Esophagus (tissue), 2 donors: ENCODE measurements around the gene COL21A1. TPM values are rescaled to one million over a fixed set of nuclear protein-coding genes. Genes with fewer than 3 reads are reported as not detected.

Experiments
- H3K27ac ChIP-seq, 2 donors: one replicate each; pipeline ENCODE4 v1.5.1; 2013; ENCODE audit warnings: low read depth in 2 of 2, mild to moderate bottlenecking in 2 of 2, inconsistent platforms in 1 of 2, low read length in 1 of 2, moderate library complexity in 1 of 2
- H3K27me3 ChIP-seq, 2 donors: one replicate each; pipeline ENCODE4 v1.6.1; 2013; ENCODE audit warnings: low read length in 2 of 2, control low read depth in 1 of 2, mild to moderate bottlenecking in 1 of 2; ENCODE audit not compliant: insufficient read depth in 2 of 2, control insufficient read depth in 1 of 2
- H3K36me3 ChIP-seq, 2 donors: one replicate each; pipeline ENCODE4 v1.6.1; 2013; ENCODE audit warnings: low read length in 1 of 2; ENCODE audit not compliant: control insufficient read depth in 2 of 2, insufficient read depth in 2 of 2
- H3K4me1 ChIP-seq, 2 donors: one replicate each; pipeline ENCODE4 v1.6.1; 2013; ENCODE audit warnings: low read length in 1 of 2; ENCODE audit not compliant: control insufficient read depth in 2 of 2, insufficient read depth in 2 of 2
- H3K4me3 ChIP-seq, 2 donors: one replicate each; pipeline ENCODE4 v1.5.1; 2013; ENCODE audit warnings: low read length in 2 of 2, mild to moderate bottlenecking in 2 of 2, low read depth in 1 of 2, moderate library complexity in 1 of 2
- H3K9me3 ChIP-seq, 2 donors: one replicate each; pipeline ENCODE4 v1.6.1; 2013; ENCODE audit warnings: mild to moderate bottlenecking in 2 of 2, low read depth in 1 of 2, low read length in 1 of 2, moderate library complexity in 1 of 2; ENCODE audit not compliant: control insufficient read depth in 2 of 2, insufficient read depth in 1 of 2
- WGBS, 2 donors: extraction: QIAGEN DNeasy Blood & Tissue Kit; methylation state at CpG; one replicate each; pipeline ENCODE4 v1.1.7; 2013; 5-methylcytosine and 5-hydroxymethylcytosine counted together
- polyA plus RNA-seq, 2 donors: library from polyadenylated mRNA; stranded (reverse); fragments of 200-250 nt; gene quantifications; one replicate each; pipeline ENCODE4 v1.2.3, GENCODE V29; 2013
- donor health status: healthy with polysubstance abuse.
- donor health status: Bipolar disorder and iron deficiency.

The COL21A1 gene
- polyA plus RNA-seq, 2 donors, result 1.5 to 1.6 TPM

GRCh38 chr6:56076033-56076432 is 171.3 kb downstream of the COL21A1 start:
- H3K27me3 ChIP-seq, result no peaks in the 10 kb centered on the region
- H3K9me3 ChIP-seq, result no peaks in the 10 kb centered on the region
- no peak overlapping the region for H3K4me3 ChIP-seq
- H3K27ac ChIP-seq, result no peak overlapping the region
- H3K36me3 ChIP-seq, result no peaks in the 10 kb centered on the region
- no peaks in the 10 kb centered on the region for H3K4me1 ChIP-seq

DNA sequence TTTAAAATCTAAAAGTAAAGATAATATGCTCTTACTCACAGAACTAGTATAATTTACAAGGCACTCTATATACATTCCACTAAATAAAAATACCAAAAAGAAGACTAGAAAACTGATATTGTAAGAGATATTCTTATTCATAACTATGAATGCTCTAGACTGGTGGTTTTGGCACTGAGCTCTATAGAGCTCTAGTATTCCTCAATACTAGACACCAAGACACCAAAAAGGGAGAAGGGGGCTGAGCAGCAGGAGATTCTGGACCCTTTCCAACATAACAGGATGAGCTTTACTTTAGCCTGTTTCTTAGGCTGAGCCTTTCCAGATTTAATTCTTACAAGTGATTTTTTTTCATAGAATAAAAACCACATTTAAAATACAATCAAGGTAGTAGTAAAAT is 173.6 kb downstream of the COL21A1 start:
- Histone ChIP-seq H3K4me3 (no peak overlapping the region), H3K4me1 (no peaks in the 10 kb centered on the region), H3K9me3 (no peaks in the 10 kb centered on the region), H3K36me3 (no peaks in the 10 kb centered on the region), H3K27ac (no peak overlapping the region), H3K27me3 (no peaks in the 10 kb centered on the region)

GRCh38 chr6:56073315-56073714 is 174.1 kb downstream of the COL21A1 start:
- Histone ChIP-seq H3K9me3 (no peaks in the 10 kb centered on the region), H3K36me3 (no peaks in the 10 kb centered on the region), H3K27me3 (no peaks in the 10 kb centered on the region), H3K27ac (no peak overlapping the region), H3K4me1 (no peaks in the 10 kb centered on the region), H3K4me3 (no peak overlapping the region)
- 85 to 89% methylated on average over 1 of the region's 1 CpG for WGBS, 2 donors

DNA sequence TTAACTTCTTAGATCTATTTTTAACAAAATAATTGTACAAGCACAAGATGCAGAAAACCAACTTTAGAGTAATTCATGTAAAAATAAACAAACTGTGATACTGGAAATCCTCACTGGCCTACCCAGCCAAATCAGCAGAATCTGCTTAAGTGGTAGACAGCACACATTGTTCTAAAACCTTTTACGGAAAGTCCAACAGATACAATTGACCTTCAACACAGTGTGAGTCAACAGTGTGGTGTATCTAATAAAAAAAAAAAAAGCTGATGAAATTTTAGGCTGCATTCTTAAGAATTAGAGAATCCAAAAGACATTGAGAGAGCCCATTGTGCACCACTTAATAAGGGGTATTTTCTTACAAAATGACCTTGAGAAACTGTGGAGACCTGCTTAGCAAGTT is 174.5 kb downstream of the COL21A1 start:
- no peak overlapping the region for H3K4me3 ChIP-seq
- no peak overlapping the region for H3K27ac ChIP-seq
- no peaks in the 10 kb centered on the region for H3K9me3 ChIP-seq
- H3K36me3 ChIP-seq, result no peaks in the 10 kb centered on the region
- no peaks in the 10 kb centered on the region for H3K4me1 ChIP-seq
- no peaks in the 10 kb centered on the region for H3K27me3 ChIP-seq
- 59 to 73% methylated on average over 1 of the region's 1 CpG for WGBS, 2 donors

DNA sequence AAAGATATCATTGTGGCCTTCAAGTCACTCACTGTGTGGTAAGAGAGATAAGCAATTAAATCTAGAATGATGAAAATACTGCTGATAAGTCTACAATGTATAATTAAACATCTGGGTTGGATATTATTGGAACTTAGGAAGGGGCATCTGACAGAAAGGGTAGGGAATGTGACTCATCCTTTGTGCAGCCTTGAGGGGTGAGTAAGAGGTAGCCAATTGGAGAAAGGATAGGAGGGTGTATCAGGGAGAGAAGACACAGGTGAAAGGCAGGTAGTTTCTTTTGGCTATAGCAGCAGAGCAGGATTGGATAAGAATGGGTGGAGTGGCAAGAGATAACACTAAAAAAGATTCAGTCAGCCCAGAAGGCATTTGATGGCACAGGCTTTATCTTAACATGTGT is 182.0 kb downstream of the COL21A1 start:
- Histone ChIP-seq H3K4me3 (no peak overlapping the region), H3K4me1 (no peaks in the 10 kb centered on the region)

DNA sequence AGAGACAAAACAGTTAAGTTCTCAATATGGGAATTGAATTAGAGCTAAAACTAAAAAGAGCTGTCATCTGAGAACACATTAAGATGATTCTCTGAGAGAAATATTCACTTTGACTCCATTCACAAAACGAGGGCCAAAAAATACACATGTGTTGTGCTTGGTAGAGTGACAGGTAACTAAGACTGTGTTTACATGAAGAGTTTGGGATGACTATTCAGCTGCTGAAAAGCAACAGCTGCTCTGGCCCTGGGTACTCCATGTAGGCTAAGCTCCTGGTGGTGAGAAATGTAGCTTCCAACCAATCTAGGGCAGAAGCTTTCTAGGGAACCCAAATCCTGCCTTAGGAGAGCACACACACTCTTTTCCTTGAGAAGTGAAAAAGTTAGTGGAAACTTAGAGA is 184.5 kb downstream of the COL21A1 start:
- Histone ChIP-seq H3K36me3 (no peaks in the 10 kb centered on the region), H3K27ac (no peak overlapping the region), H3K4me1 (no peaks in the 10 kb centered on the region), H3K9me3 (no peaks in the 10 kb centered on the region), H3K27me3 (no peaks in the 10 kb centered on the region), H3K4me3 (no peak overlapping the region)
- 54 to 56% methylated on average over 1 of the region's 1 CpG for WGBS, 2 donors

More for the DNA sequence above, 182.0 kb downstream of the COL21A1 start:
- no peaks in the 10 kb centered on the region for H3K9me3 ChIP-seq
- no peak overlapping the region for H3K27ac ChIP-seq
- no peaks in the 10 kb centered on the region for H3K27me3 ChIP-seq
- no peaks in the 10 kb centered on the region for H3K36me3 ChIP-seq

GRCh38 chr6:56058636-56059035 is 188.7 kb downstream of the COL21A1 start:
- H3K36me3 ChIP-seq, result no peaks in the 10 kb centered on the region
- no peaks in the 10 kb centered on the region for H3K9me3 ChIP-seq
- no peak overlapping the region for H3K4me3 ChIP-seq
- WGBS, 2 donors, result 79 to 81% methylated on average over 2 of the region's 2 CpGs
- no peak overlapping the region for H3K27ac ChIP-seq
- no peaks in the 10 kb centered on the region for H3K4me1 ChIP-seq
- H3K27me3 ChIP-seq, result no peaks in the 10 kb centered on the region

GRCh38 chr6:56055081-56055704 is 192.2 kb downstream of the COL21A1 start:
- WGBS, 2 donors, result 85% methylated on average over 7 of the region's 7 CpGs

GRCh38 chr6:56051202-56051598 is 196.2 kb downstream of the COL21A1 start:
- Histone ChIP-seq H3K4me1 (no peaks in the 10 kb centered on the region), H3K36me3 (no peaks in the 10 kb centered on the region), H3K27me3 (no peaks in the 10 kb centered on the region), H3K27ac (no peak overlapping the region), H3K4me3 (no peak overlapping the region), H3K9me3 (no peaks in the 10 kb centered on the region)

More at GRCh38 chr6:56055081-56055704, 192.2 kb downstream of the COL21A1 start:
- no peaks in the 10 kb centered on the region for H3K36me3 ChIP-seq
- no peaks in the 10 kb centered on the region for H3K4me1 ChIP-seq
- H3K27ac ChIP-seq, result no peak overlapping the region
- no peak overlapping the region for H3K4me3 ChIP-seq
- no peaks in the 10 kb centered on the region for H3K9me3 ChIP-seq
- H3K27me3 ChIP-seq, result no peaks in the 10 kb centered on the region

DNA sequence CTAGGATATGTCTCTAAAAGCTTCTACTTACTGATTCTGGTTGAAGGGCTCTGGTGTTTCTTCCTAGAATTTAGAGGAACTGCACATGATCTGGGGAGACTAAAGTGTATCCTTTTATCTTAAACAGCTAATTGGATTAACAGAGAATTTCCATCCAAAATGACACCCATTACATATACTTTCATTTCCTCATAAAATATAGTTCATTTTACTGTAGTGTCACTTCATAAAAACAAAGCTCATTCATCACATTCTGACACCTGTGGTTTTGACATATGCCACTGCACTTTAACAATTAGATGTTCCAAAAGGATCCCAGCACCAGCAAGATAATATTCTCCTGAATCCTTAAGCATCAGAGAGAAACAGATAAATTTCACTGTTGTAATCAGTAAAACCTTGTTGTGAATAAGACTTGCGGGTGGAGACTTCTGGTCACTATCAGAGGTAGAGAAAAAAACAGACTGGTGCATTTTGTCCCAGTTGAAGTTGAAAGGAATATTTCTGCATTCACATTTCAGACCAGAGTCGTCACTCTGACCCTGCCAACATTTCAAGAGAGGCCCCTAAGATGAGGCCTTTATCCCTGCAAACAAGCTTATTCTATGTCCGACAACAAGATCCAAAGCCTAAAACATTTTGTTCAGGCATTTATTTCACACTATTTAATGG is 196.7 kb downstream of the COL21A1 start:
- no peak overlapping the region for H3K27ac ChIP-seq
- 81 to 82% methylated on average over 3 of the region's 3 CpGs for WGBS, 2 donors
- no peaks in the 10 kb centered on the region for H3K36me3 ChIP-seq

More for the DNA sequence above, 196.7 kb downstream of the COL21A1 start:
- H3K4me3 ChIP-seq, result no peak overlapping the region
- no peaks in the 10 kb centered on the region for H3K4me1 ChIP-seq
- H3K9me3 ChIP-seq, result no peaks in the 10 kb centered on the region
- no peaks in the 10 kb centered on the region for H3K27me3 ChIP-seq
